Activated CD4-positive, alpha-beta T cell treated with anti-CD3 and anti-CD28 coated beads, Interleukin-2, Interleukin-4, amounts not matched to agents 100 ng/mL and 50 ng/mL, durations not matched to agents 16 hours and 8 hours (primary cell): Measurements from ENCODE around the gene COPE.

ENCODE experiments used
- DNase-seq: peaks from one replicate; pipeline ENCODE4 v3.0.0-alpha.2; 2020; ENCODE audit warnings: low spot score

COPE gene

DNA sequence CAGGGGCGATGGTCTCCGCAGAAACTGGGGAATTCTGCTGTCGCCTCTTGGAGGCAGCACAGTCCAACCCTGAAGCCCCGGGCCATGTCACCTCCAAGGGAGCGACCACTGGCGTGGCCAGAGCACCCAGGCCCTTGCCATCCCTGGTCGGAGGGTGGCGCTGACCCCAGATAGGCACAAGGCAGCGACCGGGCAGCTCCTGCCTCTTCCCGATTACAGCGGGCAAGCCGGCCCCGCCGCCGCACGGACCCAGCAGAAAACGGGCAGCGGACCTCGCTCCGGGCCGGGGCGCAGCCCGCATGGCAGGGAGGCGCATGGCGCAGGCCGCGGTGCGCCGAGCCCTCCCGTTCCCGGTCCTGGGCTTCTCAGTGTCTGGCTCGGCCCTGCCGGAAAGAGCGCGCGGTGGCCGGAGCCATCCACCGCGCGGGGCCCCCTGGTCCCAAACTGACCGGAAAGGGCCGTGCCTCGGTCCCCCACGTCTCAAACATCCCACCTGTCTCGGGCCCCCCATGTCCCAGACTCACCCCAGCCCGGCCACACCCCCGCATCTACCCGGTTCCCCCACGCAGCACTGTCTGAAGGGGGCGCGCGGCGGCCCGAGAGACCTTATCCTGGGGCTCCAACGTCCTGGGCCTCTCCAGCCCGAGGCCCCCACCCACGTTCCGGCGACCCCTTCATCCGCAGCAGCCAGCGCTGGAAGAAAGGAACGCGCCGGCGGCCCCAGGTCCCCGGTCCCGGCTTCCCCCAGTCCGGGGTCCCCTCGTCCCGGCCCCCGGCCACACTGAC is 24.0 kb downstream of the COPE start:
- no peak for DNase-seq

DNA sequence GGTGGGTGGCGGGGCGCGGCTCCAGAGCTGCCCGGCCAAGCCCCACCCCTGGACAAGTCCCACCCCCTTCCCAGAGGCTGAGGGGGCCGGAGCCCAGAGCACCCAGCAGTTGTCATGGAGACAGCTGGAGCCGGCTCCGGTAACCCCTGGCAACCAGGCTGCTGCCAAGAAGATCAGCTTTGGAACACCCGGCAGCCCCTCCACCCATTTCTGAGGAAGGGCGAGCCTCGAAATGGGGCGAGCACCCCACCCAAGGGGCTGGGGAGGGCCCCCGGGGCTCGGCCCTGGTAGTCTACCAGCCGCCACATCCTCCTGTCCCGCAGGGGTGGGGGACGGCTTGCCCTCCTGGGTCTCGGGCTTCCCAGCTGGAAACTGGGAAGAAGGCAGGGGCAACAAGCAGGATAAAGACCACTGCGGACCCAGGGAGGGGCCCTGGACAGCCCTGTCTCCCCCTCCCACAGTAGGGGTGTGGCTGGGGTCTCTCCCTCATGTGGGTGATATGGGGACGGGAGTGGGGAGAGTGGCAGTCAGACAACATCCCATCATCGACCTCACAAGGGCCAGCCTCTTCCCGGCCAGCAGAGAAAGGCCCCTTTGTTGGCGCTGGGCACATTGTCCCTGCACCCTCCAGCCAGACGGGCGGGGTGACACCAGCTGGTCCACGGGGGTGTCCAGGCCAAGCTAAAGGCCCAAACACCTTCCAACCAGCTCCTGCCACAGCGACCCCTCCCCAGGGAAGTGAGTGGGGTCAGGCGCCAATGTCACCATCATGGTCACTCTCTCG is 24.7 kb downstream of the COPE start:
- DNase-seq, result no peak

DNA sequence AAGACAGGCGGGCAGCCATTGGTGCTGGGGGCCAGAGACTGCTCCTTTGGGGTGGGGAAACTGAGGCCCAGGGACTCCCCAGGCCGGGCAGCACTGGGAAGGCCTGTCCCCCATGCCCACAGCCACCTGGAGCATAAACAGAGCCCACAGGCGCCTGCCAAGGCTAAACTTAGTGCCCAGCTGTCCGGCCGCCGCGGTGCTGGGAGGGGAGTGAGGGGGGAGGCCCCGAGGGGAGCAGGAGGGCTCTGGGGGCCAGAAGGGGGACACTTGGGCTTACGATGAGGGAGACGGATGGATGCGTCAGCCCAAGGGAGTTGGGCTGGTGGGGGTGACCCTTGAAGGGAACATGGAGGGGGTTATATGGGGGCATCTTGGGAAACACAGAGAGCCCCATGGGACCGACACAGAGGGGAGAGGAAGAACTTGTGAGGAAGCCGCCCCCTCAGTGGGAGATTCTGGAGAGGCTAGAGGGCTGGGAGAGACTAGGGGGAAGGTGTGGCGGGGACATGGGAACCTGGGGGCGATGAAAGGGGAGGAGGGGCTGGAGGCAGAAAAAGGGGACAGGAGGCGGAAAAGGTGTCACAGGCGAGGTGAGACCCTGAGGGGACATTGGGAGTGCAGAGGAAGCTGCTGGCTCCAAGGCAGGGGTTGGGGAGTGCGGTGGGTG is 25.5 kb downstream of the COPE start:
- no peak for DNase-seq

DNA sequence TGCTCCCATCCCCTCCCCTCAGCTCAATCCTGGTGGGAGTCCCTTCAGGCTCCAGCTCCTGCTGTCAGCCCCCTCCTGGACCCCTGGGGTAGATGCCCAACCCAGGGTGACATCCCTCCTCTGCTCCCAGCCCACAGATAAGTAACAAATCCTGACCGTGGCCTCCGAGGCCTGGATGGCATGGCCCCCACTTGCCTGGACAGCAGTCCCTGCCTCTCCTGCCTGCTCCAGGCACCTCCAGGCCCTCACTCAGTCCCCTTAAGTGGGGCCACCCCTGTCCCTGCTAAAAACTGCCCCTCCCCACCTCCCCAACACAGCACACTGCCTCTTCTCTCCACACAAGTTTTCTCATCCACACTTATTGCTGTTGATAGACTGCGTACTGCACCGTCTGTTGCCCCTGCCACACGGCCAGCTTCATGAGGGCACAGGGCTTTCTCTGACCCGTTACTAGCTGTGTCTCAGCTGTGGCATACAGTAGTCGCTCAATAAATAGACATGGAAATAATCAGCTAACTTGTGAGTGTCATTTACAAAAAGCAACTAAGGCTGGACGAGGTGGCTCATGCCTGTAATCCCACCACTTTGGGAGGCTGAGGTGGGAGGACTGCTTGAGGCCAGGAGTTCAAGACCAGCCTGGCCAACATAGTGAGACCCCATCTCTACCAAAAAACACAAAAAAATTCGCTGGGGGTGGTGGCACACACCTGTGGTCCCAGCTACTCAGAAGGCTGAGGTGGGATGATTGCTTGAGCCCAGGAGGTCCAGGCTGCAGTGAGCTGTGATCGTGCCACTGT is 29.0 kb downstream of the COPE start:
- no peak for DNase-seq

DNA sequence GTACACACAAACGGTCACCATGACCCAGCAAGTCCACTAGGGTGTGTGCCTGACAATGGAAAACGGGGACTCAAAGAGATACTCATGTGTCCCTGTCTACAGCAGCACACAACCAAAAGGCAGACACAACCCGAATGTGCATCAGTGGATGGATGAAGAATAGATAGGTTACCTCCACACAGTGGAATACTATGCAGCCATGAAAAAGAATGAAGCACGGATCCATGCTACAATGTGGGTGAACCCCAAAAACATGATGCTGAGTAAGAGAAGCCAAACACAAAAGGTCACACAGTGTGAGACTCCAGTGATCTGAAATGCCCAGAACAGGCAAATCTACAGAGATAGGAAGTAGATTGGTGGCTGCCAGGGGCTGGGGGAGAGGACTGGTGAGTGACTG is 32.2 kb downstream of the COPE start:
- DNase-seq, result no peak

DNA sequence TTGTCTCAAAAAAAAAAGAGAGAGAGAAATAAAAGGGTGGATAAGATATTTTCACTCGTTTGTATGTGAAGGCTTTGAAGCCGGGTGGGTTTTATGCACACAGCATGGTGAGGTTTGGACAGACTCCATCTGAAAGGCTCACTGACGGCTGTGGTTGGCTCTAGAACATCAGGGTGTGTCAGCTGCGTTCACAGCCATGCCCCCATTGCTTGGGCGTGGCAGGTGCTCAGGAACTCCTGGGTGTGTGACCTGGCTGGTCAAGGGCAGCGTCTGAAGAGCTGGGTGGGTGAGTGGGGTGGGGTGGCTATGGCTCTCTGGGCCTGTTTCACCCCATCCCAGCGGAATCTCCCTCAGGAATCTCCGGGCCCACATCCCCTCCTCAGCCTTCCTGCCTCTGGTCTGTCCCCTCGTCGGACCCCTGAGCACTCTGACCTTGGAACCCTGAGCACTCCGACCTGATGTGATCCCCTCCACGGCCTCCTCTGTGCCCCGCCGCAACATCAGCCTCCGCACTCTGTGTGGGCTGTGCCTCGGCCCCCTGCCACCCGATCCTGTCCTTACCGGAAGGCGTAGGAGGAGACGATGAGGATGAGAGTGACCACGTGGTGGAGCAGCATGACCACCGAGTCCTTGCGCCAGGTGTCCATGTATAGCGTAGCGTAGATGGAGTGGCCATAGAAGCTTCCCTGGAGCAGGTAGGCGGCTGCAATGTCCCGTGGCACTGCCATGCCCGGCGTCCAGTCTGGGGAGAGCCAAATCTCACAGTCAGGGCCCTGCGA is 35.5 kb downstream of the COPE start:
- DNase-seq, result no peak

DNA sequence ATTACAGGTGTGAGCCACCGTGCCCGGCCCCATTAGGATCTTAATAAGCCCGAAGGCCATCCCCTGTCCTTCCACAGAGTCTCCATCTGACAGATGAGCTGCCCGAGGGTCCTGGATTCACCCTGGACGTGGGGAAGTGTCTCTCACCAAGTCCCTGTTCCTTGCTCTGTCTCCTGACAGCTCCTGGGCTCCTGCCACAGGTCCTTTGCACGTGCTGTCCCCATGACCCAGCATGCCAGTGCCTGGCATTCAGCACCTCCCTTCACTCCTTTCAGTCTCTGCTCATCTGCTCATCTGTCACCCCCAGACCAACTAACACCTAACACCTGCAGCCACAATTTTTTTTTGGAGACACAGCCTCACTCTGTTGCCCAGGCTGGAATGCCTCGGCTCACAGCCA is 37.7 kb downstream of the COPE start:
- DNase-seq, result no peak

DNA sequence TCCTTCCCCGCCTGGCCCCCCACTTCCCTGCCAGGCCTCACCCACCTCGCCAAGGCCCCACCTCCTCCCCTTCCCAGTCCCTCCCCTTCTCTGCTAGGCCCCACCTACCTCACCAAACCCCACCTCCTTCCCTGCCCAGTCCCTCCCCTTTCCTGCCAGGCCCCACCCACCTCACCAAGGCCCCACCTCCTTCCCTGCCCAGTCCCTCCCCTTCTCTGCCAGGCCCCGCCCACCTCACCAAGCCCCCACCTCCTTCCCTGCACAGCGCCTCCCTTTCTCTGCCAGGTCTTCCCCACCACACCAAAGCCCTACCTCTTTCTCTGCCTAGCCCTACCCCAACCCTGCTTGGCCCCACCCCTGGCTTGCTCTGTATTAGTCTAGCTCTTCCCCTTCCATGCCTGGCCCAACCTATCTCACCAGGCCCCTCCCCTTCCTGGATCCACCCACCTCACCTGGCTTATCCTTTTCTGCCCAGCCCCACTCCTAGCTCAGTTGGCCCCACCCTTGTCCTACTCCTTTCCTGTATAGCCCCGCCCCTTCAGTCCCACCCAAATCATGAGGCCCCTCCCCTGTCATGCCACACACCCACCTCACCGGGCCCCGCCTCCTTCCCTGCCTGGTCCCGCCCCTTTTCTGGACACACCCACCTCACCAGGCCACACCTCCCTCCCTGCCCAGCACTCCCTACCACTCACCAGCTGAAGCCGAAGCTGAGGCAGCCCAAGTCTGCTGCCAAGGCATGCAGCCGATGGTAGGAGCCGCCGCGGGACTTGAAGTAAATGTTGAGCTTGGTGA is 39.4 kb downstream of the COPE start:
- DNase-seq, result no peak

DNA sequence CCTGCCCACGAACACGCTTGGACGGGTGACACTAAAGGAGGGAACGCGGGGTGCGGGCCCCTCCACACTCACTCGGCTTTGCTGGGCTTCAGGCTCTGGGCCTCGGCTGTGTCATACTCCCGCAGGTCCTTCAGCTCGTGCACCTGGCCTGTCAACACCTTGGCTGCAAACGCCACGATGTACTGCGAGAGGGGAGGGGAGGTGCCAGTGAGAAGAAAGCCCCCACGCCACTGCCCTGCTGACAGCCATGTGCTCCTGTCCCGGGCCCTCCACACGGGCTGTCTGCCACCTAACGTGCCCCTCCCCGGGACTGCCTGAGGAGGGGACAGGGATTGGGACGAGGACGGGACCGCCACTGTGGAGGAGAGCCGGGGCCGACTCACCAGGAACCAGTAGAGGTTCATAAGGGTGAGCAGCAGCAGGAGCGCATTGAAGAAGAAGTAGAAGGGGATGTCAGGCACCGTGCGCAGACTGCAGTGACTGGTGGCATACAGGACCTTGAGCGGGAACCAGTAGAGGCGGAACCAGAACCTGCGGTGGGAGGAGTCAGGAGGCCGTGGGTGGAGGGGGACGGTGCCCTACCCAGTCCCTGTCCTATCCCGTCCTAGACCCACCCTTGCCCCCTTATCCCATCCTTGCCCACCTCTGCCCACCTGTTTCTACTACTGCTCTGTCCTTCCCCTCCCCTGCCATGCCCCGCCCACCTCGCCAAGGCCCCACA is 40.2 kb downstream of the COPE start:
- no peak for DNase-seq

DNA sequence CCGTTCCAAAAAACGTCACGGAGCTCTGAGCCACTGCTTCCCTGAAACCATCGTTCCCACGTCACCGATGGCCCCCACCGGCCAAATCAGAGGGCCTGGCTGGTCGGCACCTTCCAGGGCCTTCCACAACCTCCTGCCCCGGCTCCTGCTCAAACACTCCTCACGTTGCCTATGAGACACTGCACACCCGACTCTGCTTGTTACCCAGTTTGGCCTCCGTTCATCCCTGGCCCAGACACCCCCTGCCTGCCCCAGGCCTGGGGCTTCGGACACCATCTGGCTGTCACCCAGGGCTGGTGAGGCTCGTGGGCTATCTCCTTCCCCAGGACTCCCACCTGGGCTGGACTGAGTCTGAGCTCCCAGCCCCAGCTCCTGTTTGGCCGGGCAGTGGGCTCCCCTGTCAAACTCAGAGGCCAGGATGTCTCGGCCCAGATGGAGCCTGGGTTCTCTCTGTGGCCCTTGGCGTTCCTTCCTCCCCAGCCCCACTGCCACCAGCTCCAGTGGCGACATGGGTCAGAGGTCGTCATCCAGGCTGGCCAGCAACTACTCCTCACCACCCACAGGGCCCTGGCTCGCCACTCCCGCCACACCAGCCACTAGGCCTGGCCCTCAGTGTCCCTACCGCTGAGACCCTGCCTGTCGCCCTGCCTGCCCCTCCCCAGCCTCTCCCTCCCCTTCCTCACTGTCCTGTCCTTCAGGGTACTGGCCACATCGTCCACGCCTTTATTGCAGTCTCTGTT is 41.0 kb downstream of the COPE start:
- DNase-seq, result no peak

DNA sequence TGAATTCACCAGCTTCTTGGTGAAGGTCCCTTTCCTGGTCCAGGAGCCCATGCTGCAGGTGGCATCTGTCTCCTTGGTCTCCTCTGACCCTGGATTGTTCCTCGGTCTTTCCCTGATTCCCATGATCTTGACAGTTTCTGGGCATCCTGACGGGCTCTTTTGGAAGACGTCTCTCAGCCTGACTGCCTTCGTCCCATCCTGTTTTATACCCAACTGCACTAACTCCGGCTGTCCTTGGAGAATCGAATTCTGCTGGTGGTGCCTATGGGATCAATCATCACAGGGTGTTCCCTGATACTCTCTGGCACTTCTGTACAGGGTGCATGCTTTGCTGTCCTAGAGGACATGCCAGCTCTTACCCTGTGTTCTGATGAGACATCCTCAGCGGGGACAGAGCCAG is 42.3 kb downstream of the COPE start:
- no peak for DNase-seq

DNA sequence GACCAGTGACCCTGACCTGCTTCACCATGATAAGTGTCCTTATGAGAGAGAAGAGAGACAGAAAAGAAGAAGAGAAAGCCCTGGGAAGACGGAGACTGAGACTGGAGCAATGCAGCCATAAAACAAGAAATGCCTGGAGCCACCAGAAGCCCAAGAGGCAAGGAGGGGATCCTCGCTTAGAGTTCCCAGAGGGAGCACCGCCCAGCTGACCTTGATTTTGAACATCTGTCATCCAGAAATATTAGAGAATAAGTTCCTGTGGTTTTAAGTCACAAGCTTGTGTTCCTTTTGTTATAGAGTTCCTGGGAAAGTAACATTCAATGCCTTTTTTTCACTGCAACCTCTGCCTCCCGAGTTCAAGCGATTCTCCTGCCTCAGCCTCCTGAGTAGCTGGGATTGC is 43.5 kb downstream of the COPE start:
- no peak for DNase-seq

DNA sequence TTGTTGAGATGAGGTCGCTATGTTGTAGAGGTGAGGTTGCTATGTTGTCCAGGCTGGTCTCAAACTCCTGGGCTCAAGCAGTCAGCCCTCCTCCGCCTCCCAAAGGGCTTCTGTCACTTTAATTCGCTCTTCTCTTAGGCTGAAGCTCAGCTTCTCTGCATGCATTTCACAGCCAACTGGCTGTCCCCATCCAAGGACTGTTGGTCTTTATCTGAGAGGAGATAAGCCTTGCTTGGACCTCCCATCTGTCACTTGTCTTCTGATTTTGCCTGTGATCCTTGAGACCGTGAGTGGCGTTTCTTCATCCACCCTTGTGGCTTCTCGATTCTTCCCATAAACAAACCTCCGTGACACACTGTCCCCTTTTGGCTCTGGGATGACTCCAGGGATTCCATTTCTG is 47.6 kb downstream of the COPE start:
- no peak for DNase-seq

DNA sequence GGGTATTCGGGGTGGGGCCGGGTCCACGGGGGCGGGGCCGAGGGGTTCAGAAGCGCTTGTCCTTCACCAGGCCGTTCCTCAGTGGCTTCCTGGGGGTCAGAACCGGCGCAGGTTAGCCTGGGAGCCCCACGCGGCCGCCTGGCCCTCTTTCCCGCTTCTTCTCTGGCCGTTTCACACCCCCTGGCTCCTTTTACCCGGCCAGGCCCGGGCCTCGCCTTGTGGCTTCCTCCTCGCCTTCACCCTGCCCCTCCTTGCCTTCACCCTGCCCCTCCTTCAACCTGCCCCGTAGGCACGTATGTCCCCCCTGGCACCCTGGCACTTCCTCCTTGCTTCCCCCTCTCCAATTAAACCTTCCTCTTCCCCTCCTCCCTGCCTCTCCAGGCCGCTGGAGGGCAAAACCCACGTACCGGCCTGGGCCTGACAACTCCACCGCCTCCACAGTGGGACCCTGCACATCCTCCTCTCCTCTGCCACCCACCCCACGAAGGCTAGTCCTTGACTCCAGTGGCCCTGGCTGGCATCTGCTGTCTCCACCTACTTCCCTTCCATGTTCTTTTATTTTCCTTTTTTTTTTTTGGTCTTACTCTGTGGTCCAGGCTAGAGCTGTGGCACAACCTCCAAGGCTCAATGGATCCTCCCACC is 48.5 kb downstream of the COPE start:
- DNase-seq, result no peak

DNA sequence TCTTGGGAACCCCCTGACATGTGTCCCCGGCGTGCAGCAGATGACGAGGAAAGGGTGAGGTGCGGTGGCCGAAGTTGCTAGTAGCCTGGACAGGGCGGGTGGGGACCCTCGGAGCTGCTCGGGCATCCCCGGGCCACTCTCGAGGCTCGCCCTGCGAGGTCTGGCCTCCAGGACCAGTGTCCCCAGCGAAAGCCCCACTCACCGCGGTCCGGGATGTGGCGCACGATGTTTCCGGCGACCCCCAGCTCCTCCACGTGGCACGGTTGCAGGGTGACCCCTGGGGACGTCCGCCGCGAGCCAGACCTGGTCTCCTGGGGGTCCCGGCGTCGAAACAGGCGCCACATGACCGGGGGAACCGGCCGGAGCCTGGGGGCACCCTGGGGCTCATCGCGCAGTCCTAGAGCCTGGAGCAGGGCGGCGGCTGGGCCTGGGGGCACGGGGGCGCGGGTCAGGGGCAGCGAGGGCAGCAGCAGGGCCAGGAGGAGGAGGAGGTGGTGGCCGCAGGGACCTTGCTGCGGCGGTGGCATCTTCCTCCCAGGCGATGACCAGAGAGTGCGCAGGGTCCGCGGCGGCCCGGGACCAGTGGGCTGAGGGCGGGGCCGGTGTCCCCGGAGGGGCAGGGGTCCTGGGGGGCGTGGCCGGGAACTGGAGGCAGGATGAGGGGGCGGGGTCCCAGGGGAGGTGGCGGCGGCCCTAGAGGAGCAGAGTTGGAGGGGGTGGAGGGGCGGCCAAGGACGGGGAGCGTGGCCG is 49.2 kb downstream of the COPE start:
- no peak for DNase-seq

DNA sequence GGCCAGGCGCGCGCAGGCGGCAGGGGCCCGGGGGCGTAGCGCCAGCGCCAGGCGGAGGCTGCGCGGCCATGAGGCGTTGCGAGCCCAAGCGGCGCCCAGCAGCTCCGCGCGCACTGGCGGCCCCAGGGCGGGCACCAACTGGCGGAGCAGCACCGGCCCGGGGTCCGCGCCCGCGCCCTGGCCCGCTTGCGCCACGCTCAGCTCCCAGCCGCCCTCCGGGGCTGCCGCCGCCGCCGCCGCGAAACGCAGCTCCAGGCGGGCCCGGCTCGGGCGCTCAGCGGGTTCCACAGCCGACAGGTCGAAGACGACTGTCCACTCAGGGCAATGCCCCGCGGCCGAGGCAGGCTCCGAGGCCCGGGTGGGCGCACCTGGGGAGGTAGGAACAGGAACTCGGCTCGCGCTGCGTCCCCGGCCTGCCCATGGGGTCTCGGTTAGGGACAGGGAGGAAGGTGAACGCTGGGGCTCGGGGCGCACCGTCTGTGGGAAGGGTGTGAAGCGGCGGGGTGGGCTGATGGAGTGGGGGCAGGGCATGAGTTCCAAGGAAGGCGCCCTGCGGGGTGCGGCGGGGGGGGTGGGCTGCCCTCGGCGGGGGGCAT is 50.1 kb downstream of the COPE start:
- no peak for DNase-seq

DNA sequence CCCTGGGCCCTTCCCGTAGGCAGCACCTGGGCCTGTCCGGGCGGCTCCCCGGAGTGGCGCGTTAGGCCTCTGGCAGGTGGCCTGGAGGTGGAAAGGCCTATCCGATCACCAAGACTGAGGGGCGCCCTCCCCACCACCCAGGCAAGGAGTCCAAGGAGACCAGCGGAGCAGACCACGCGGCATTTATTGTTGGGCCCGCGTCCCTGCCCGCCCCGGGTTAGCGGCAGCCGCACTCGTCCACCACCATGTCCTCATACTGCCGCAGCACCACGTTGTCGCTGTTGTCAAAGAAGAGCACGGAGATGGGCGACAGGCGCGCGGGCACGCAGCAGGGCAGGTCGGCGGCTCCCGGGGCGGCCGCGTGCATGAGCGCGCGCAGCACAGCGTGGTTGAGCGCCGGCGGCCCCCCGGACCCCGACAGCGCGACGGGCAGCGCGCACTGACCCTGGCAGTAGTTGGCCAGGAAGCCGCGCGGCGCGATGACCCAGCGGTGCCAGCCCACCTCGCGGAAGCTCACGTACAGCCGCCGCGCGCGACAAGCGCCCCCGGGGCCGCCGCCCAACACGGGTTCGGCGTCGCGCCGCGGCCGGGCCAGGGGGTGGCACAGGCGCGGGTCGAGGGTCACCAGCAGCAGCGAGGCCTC is 50.7 kb downstream of the COPE start:
- DNase-seq, result no peak
